H1 (cell line): ENCODE measurements around the gene CDK5R1. TPM values are rescaled to one million over a fixed set of nuclear protein-coding genes. Genes with fewer than 3 reads are reported as not detected.

Experiments
- MAFK ChIP-seq: IDR thresholded peaks from 2 replicates; pipeline ENCODE4 v1.6.1; 2012; ENCODE audit warnings: low read depth, mild to moderate bottlenecking, improper control_type of control experiment, low read length
- polyA plus RNA-seq, 7 experiments: library from polyadenylated mRNA; depleted of rRNA in 3 of 7; stranded (reverse) in 5 of 7; unstranded in 2 of 7; fragments of >200 nt in 5 of 7; fragments of 200-250 nt in 2 of 7; gene quantifications; 1 replicate in 5 of 7; 2 replicates in 1 of 7; 4 replicates in 1 of 7; pipeline versions ENCODE4 v1.2.1 to v1.2.3, GENCODE V29; 2011 to 2013; ENCODE audit warnings: missing spikeins in 2 of 7, mixed read lengths in 2 of 7
- small RNA-seq: library from polyadenylated mRNA; stranded (forward); fragments of <200 nt; extraction: miRNeasy Mini kit (QIAGEN cat#:217004); gene quantifications from one replicate; pipeline ENCODE3, GENCODE V24; 2013; ENCODE audit not compliant: insufficient read depth
- total RNA-seq: library from RNA; stranded (reverse); fragmentation: NEBNext Ultra II Directional; extraction: Animal tissue kit (Norgen Biotek cat#: 25700); gene quantifications from 2 replicates; pipeline ENCODE4 v1.2.1, GENCODE V29; 2021

The CDK5R1 gene
- total and polyA plus RNA-seq, 2 of the 8 experiments (the other 6 are each of a cell fraction or from before 2014, with no cell fraction given): 2.7 to 9.9 TPM

- no peak for TF ChIP-seq MAFK
These were observed 50.2 kb downstream of the CDK5R1 start (continued) for GRCh38 chr17:32536736-32537643.

Small RNA genes lying within 50 kb of the gene (small RNA-seq; reads per million reads assigned to genes)
- gene RF00019: not detected

Other genes starting within 250 kb of the CDK5R1 start
- 11.8 and 12.2 TPM in 2 replicates for gene RHBDL3, start 221.2 kb upstream of the CDK5R1 start, total RNA-seq
- 9.6 and 15.9 TPM in 2 replicates for gene RHBDL3, start 221.2 kb upstream of the CDK5R1 start, polyA plus RNA-seq (2011; rRNA removed)
- gene C17orf75, start 144.8 kb upstream of the CDK5R1 start, total RNA-seq: 35.4 and 42.6 TPM in 2 replicates
- 12.0 and 15.8 TPM in 2 replicates for gene C17orf75, start 144.8 kb upstream of the CDK5R1 start, polyA plus RNA-seq (2011; rRNA removed)
- 254 and 268 TPM in 2 replicates for gene ZNF207, start 136.8 kb upstream of the CDK5R1 start, total RNA-seq
- 214 and 286 TPM in 2 replicates for gene ZNF207, start 136.8 kb upstream of the CDK5R1 start, polyA plus RNA-seq (2011; rRNA removed)
- gene PSMD11, start 42.5 kb upstream of the CDK5R1 start, total RNA-seq: 171 and 175 TPM in 2 replicates
- gene PSMD11, start 42.5 kb upstream of the CDK5R1 start, polyA plus RNA-seq (2011; rRNA removed): 49.0 and 68.4 TPM in 2 replicates